ENCODE measurements around the gene PLEKHA5.
"Not testable (repeated sequence)": the region's sequence is repeated elsewhere in the genome, so short reads cannot be mapped to it uniquely, and the experiment has no call there.

PLEKHA5 gene

GRCh38 chr12:19169222-19169621 lies 39.7 kb downstream of the PLEKHA5 start:
- no peak for DNase-seq (ENCODE audit: low spot score)

DNA sequence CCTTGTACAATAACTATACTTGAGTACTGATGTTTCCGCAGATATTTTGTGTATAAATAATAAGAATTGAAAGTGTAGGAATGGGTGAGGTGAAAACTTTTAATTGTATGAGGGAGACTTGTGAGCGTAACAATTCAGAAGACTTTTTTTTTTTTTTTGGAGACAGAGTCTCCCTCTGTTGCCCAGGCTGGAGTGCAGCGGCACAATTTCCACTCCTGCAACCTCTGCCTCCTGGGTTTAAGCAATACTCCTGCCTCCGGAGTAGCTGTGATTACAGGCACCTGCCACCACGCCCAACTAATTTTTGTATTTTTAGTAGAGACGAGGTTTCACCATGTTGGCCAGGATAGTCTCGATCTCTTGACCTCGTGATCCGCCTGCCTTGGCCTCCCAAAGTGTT lies 40.8 kb downstream of the PLEKHA5 start:
- DNase-seq (ENCODE audit: low spot score): not testable (repeated sequence)

GRCh38 chr12:19171731-19172130 lies 42.2 kb downstream of the PLEKHA5 start:
- DNase-seq (ENCODE audit: low spot score): no peak

GRCh38 chr12:19177754-19178153 lies 48.2 kb downstream of the PLEKHA5 start:
- no peak for DNase-seq (ENCODE audit: low spot score)

GRCh38 chr12:19179986-19180385 lies 50.5 kb downstream of the PLEKHA5 start:
- no peak for DNase-seq (ENCODE audit: low spot score)

- DNase-seq (ENCODE audit: low spot score): no peak
Observed at GRCh38 chr12:19181666-19182426, 52.3 kb downstream of the PLEKHA5 start.

DNA sequence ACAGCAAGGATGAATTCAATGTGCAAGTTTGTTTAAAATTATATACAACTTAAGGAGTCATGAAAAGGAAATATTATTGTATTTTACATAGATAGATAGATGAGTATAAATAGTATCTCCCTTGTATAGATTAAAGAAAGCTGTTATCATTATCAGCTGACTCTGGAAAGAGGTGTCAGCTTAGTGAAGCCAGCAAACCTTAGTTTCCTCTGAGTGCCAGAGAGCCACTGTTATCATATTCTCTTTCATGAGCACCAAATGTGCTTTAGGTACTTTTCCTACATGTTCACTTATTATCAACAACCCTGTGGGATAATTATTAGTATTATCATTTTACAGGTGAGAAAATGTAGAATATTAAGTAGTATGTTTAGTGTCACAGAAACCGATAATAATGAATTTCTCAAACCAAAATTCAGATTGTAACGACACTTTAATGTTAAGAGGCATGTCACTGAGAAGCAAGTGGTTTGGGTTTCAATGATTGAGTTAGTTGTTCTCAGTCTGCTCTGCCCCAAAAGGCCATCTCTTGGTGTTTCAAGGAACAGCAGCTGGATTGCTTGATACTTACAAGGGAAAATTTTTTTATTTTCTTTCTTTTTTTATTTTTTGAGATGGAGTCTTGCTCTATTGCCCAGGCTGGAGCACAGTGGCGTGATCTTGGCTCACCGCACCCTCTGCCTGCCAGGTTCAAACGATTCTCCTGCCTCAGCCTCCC lies 53.7 kb downstream of the PLEKHA5 start:
- DNase-seq (ENCODE audit: low spot score): no peak

DNA sequence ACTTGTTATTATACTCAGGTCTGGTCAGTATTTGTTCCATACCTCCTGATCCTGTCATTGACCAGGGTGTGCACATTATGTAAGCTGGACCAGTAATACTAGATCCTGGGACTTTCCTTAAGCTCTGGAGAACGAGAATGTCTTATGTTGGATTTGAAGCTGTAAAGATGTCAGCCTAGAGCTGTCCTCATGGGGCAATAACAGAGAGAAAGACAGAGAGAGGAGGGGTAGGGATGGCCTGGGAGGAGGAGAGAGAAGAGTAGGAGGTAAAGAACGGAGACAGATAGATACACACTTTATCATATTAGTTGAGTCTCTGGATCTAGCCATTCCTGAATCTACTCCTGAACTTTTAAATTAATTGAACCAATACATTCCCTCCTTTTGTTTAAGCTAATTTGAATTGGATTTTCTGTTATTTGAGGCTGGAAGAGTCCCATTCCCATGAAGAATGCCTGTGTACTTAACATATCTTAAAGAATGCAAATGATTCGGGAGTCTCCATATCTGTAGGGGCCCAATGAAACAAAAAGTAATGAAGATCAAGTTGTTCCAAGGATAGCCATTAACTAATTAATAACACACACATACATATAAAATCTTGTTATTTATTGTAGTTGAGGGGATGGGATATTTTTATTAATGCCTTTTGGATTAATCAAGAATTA lies 55.9 kb downstream of the PLEKHA5 start:
- DNase-seq (ENCODE audit: low spot score): no peak

- no peak for DNase-seq (ENCODE audit: low spot score)
Observed at GRCh38 chr12:19186722-19187661, 57.5 kb downstream of the PLEKHA5 start.

DNA sequence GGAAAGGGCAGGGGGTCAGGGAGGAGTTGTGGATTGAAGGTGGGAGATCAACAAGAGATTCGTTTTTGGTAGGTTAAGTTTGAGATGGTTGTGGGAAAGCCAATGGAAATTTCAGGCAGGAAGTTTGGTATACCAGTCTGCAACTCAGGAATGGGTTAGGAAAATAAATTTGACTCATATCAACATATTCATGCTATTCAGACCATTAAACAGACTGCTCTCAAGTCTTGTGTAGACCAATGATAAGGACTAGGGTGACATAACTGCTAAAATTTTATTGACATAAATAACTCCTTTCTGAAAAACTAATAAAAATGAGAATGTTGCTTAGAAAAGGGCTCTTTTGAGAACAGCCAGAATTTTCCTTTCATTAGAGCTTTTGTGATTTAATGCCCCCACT lies 60.0 kb downstream of the PLEKHA5 start:
- no peak for DNase-seq (ENCODE audit: low spot score)

GRCh38 chr12:19190292-19191031 lies 60.9 kb downstream of the PLEKHA5 start:
- no peak for DNase-seq (ENCODE audit: low spot score)

DNA sequence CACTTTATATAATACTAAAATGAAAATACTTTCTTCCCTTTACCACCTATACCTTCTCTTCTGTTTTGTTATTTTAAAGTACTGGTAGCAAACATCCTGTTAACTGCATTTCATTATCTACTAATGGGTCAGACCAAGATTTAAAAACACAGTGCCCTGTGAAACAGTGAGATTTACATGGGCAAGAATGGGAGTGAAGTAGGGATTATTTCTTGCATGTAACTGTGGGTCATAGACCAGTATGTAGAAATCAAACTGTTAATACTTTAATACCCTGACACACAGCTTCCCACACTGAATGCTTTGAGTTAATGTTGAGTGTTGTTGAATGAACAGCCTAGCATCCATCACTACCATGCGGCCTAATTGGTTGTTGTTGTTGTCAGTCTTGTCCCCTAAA lies 61.6 kb downstream of the PLEKHA5 start:
- no peak for DNase-seq (ENCODE audit: low spot score)

DNA sequence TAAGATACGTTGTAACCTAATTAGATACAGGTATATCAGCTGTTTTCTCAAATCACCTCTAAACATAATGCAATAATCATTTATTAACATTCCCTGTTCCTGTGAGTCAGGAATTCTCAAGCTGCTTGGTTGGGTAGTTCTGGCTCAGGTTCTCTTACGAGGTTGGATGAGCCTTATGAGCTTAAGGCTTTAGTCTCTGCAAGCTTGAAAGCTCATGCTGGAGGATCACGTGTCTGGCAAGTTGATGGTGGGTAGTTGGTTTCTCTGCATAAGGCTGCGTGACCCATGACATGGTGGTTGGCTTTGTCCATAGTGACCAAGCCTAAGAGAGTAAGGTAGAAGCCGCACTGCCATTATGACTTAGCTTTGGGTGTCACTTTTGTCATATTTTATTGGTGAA lies 62.0 kb downstream of the PLEKHA5 start:
- no peak for DNase-seq (ENCODE audit: low spot score)

DNA sequence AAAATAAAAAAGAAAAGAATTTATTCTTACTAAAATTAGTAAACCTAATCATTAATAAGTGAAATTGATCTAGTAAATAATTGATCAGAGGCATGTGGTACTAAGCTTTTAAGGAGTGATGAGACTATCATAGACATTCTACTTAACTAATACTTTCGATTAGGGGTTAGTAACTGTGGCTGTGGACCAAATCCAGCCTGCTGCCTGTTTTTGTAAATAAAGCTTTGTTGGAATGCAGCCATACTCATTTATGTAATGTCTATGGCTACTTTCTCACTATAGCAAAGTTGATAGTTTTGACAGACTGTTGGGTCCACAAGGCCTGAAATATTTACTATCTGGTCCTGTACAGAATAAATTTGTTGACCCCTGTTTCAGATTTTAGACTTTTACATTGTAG lies 63.2 kb downstream of the PLEKHA5 start:
- DNase-seq (ENCODE audit: low spot score): no peak

GRCh38 chr12:19194963-19195362 lies 65.4 kb downstream of the PLEKHA5 start:
- DNase-seq (ENCODE audit: low spot score): no peak

DNA sequence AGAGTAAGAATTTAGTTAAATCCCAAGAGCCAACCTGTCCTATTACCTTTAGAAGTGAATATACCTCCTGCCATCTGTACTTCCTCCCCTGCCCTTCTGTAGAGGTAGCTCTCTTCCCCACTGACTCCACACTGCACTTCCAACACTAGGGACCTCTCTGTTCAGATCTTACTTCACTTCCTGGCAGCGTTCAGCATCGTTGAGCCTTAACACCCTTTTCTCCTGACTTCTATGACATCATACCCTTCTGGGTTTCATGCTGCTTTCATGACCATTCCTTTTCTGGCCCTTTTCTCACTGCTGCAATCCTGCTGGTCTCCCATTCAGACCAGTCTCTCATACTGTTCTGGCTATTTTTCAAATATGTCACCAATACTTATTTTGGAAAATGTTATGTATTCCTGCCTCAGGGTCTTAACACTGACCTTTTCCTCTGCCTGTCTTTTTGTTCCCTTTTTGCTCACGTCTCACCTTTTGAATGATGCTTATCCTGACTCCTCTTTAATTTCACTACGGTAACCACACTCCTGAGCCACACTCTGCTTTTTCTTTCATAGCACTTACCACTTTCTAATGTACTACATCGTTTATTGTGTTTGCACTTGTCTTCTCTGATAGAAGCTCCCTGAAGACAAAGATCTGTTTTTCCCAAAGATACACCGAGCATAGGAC lies 67.6 kb downstream of the PLEKHA5 start:
- DNase-seq (ENCODE audit: low spot score): no peak

DNA sequence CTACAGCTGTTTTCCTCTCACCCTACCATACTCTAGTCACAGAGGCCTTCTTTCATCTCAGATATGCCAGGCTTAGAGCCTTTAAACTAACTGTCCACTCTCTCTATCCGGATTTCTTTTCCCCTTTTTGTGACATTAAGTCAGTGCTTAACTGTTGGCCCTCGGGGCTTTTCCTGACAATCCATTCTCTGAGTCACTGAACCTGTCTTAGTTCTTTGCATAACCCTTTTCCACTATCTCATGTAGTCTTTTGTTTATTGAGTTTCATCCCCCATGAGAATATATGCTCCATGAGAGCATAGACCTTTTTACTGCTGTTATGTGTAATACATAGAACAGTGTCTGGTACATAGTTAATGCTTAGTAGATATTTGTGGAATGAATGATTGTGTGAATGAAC lies 68.7 kb downstream of the PLEKHA5 start:
- DNase-seq (ENCODE audit: low spot score): no peak

DNA sequence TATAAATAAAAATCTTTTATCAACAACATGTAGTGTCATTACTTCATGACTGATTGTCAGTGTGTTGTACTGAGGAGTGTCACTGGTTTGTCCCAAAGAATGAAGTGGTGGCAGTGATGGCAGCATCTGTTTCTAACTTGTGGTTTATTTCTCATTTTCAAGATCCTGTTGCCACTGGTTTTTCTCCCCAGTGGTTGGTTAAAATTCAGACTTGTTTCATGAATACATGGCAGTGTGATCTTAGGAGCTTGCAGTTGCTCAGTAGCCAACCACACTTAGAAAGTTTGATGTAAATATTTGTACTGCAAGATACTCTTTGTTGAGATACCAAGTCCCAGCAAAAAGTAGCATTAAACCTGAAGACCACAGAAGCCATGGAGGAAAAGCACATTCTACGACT lies 69.8 kb downstream of the PLEKHA5 start:
- no peak for DNase-seq (ENCODE audit: low spot score)

DNA sequence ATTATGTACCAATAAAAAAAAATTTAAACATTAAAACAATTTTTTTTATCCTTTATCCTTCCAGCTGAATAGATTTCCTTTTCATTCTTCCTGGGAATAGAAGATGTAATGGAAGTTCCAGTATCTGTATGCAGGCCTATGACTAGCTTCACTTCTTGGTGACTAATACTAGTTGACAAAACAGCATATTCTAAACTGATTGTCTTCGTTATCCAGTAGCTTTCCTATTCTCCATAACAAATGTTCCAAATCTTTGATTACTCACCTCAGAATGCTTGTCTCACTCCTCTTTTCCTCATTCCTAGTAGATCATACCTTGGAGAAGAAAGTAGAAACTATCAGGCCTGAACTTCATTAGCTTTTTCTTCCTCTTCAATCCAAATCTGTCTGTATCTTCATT lies 70.7 kb downstream of the PLEKHA5 start:
- DNase-seq (ENCODE audit: low spot score): no peak

GRCh38 chr12:19201661-19202060 lies 72.1 kb downstream of the PLEKHA5 start:
- no peak for DNase-seq (ENCODE audit: low spot score)

- DNase-seq (ENCODE audit: low spot score): no peak
Observed at GRCh38 chr12:19203013-19203412, 73.5 kb downstream of the PLEKHA5 start.

Data from left forelimb (tissue), 1 donor.